Common myeloid progenitor, CD34-positive (primary cell): ENCODE data around the gene SDK2.

Experiments used
- CTCF ChIA-PET: fragments of 350-600 bp; sonication (Branson Sonifier 250); formaldehyde crosslinking; loops from one replicate; lab custom pipeline; 2021; ENCODE audit warnings: antibody characterized with exemption; lab: Charles Lee
- POLR2A ChIA-PET: fragments of 350-600 bp; sonication (Branson Sonifier 250); formaldehyde crosslinking; loops from one replicate; lab custom pipeline; 2021; ENCODE audit warnings: antibody characterized with exemption; lab: Charles Lee
- DNase-seq, 3 donors: peaks; one replicate each; pipeline versions ENCODE4 v3.0.0 to v3.0.0-alpha.2; 2013
- H3K27ac ChIP-seq, 2 experiments: 1 replicate in 1 of 2; 2 replicates in 1 of 2; pipeline ENCODE4 v1.7.0; 2013; ENCODE audit warnings: inconsistent platforms in 2 of 2, low read length in 2 of 2, mild to moderate bottlenecking in 2 of 2, low read depth in 1 of 2, moderate library complexity in 1 of 2; ENCODE audit not compliant: severe bottlenecking in 2 of 2, insufficient read depth in 1 of 2, poor library complexity in 1 of 2
- H3K27me3 ChIP-seq, 5 experiments: replicated peaks in 2 of 5; 1 replicate in 3 of 5; 2 replicates in 2 of 5; pipeline versions ENCODE4 v1.6.1 to v1.7.0; 2013; ENCODE audit warnings: low read length in 4 of 5, mild to moderate bottlenecking in 2 of 5, moderate library complexity in 2 of 5, inconsistent platforms in 1 of 5; ENCODE audit not compliant: insufficient read depth in 5 of 5, control insufficient read depth in 4 of 5
- H3K36me3 ChIP-seq, 4 experiments: 1 replicate in 2 of 4; 2 replicates in 2 of 4; pipeline versions ENCODE4 v1.6.1 to v1.7.0; 2013; ENCODE audit warnings: low read length in 3 of 4, control low read depth in 1 of 4, mild to moderate bottlenecking in 1 of 4; ENCODE audit not compliant: control insufficient read depth in 4 of 4, insufficient read depth in 4 of 4
- H3K4me1 ChIP-seq, 4 experiments: 1 replicate in 3 of 4; 2 replicates in 1 of 4; pipeline versions ENCODE4 v1.6.1 to v1.7.1; 2013; ENCODE audit warnings: low read length in 3 of 4, mild to moderate bottlenecking in 3 of 4, control low read depth in 1 of 4, inconsistent platforms in 1 of 4, moderate library complexity in 1 of 4; ENCODE audit not compliant: control insufficient read depth in 4 of 4, insufficient read depth in 4 of 4; ENCODE audit errors: control extremely low read depth in 1 of 4
- H3K4me3 ChIP-seq, 7 experiments: 1 replicate in 4 of 7; 2 replicates in 3 of 7; pipeline versions ENCODE4 v1.5.1 to v1.7.0; 2013; ENCODE audit warnings: mild to moderate bottlenecking in 7 of 7, low read length in 6 of 7, moderate library complexity in 6 of 7, inconsistent platforms in 2 of 7, low read depth in 2 of 7, control low read depth in 1 of 7; ENCODE audit not compliant: insufficient read depth in 4 of 7, control insufficient read depth in 1 of 7; ENCODE audit errors: extremely low read depth in 1 of 7
- H3K9me3 ChIP-seq, 5 experiments: 1 replicate in 4 of 5; 2 replicates in 1 of 5; pipeline versions ENCODE4 v1.6.1 to v1.7.1; 2013; ENCODE audit warnings: low read length in 4 of 5, mild to moderate bottlenecking in 2 of 5, inconsistent platforms in 1 of 5, low read depth in 1 of 5, moderate library complexity in 1 of 5; ENCODE audit not compliant: control insufficient read depth in 4 of 5, insufficient read depth in 2 of 5; ENCODE audit errors: control extremely low read depth in 1 of 5
- WGBS: methylation state at CpG from one replicate; pipeline ENCODE4 v1.1.5; 2013; ENCODE audit not compliant: insufficient coverage; 5-methylcytosine and 5-hydroxymethylcytosine counted together

The SDK2 gene

DNA sequence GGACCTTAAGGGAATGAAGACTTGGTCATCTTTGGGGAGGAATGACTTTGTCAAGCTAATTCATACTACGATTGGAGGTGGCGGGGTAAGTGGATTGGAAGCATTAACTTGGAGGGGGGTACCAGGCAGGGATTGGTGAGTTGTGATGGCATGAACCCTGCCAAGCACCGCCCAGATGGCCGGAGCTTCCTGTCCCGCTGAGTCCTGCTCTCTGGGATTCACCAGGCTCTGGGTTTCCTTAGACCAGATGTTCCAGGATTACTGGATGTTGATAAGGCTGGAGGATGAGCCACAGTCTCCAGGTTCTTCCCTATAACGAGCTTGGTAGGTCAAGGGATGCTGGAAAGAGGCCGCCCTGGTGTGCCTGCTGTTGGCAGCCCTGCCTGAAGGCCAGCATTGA, 154.9 kb downstream of the SDK2 start:
- peaks cover 0 to 10% (median 5%) of the 10 kb centered on the region in 5 experiments for H3K9me3 ChIP-seq
- no peaks in the 10 kb centered on the region for H3K27me3 ChIP-seq
- H3K4me1 ChIP-seq: no peaks in the 10 kb centered on the region
- H3K4me3 ChIP-seq: no peak overlapping the region
- CTCF ChIA-PET: interaction anchor here (0.6 to 1.1 kb wide), 2 partner anchors 41 to 282 kb away, joined by 3 read pairs; no protein-coding TSS in a partner anchor
- 88% methylated on average over 5 of the region's 7 CpGs for WGBS
- no peak overlapping the region for H3K27ac ChIP-seq
- POLR2A ChIA-PET: no interaction called here
- H3K36me3 ChIP-seq: peaks cover 0 to 2% (median 0%) of the 10 kb centered on the region in 4 experiments
- DNase-seq: no peak

DNA sequence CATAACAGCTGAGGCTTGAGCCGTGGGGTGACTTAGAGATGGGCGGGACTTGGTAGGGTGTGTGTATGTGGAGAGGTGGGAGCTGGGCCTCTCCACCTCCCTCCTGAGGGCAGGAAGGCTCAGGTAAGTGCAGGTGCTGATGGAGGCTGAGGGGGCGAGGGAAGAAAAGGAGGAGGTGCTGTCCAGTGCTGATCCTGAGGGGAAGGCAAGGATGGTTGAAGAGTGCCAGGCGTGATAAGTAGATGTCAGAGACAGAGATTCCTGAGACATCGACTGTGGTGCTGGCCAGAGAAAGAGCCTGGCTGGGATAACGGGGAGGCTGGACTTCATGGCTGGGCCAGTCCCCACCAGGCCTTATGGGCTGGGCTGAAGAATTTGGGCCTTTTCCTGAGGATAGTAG, 159.1 kb downstream of the SDK2 start:
- Histone ChIP-seq H3K9me3 (peaks cover 0 to 10% (median 5%) of the 10 kb centered on the region in 5 experiments), H3K36me3 (no peaks in the 10 kb centered on the region), H3K27me3 (no peaks in the 10 kb centered on the region), H3K4me3 (no peak overlapping the region), H3K4me1 (peaks cover 0 to 31% (median 15%) of the 10 kb centered on the region in 4 experiments), H3K27ac (no peak overlapping the region)
- peak in 2 of 3 donors; percentile 58 to 69 for DNase-seq
- ChIA-PET CTCF (no interaction called here), POLR2A (no interaction called here)
- 86% methylated on average over 6 of the region's 6 CpGs for WGBS

GRCh38 chr17:73482894-73483293, 161.4 kb downstream of the SDK2 start:
- Histone ChIP-seq H3K4me1 (peaks cover 0 to 45% (median 22%) of the 10 kb centered on the region in 4 experiments), H3K36me3 (no peaks in the 10 kb centered on the region), H3K27me3 (no peaks in the 10 kb centered on the region), H3K9me3 (peaks cover 0 to 10% (median 5%) of the 10 kb centered on the region in 5 experiments), H3K27ac (peak overlapping the region in 1 of 2 experiments; percentile 31), H3K4me3 (no peak overlapping the region)
- POLR2A ChIA-PET: no interaction called here
- no peak for DNase-seq
- CTCF ChIA-PET: interaction anchor here (1.0 to 1.2 kb wide), 2 partner anchors 13 to 53 kb away, joined by 3 read pairs; no protein-coding TSS in a partner anchor
- 100% methylated on average over 5 of the region's 10 CpGs for WGBS

DNA sequence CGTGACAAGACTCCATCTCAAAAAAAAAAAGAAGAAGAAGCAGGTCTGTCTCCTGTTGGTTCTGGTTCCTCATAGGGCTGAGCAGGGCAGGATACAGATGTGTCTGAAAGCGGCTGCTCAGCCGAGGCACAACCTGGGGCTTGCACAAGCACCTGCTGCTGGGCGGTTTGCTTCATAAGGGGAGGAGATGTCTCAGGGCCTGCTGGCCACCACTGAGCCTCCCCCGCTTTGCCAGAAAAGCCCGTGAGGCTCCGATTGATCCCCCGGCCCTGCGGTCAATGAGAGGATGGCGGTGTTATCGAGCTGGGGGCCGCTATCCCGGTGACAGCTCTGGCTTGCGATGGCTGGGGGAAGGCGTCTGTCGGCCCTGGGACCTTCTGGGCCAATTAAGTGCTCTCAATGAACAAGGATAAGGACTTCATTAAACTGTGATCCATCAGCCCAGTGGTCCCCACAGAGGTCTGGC, 162.0 kb downstream of the SDK2 start:
- peaks cover 0 to 10% (median 5%) of the 10 kb centered on the region in 5 experiments for H3K9me3 ChIP-seq
- ChIA-PET CTCF (interaction anchor here (1.2 kb wide), 1 partner anchor 52 kb away, joined by 3 read pairs; no protein-coding TSS in a partner anchor), POLR2A (no interaction called here)
- H3K27ac ChIP-seq: peak overlapping the region; percentile 25 to 31
- DNase-seq: peak; percentile 66 to 98 (median 97)
- no peaks in the 10 kb centered on the region for H3K27me3 ChIP-seq
- no peak overlapping the region for H3K4me3 ChIP-seq
- H3K36me3 ChIP-seq: no peaks in the 10 kb centered on the region
- WGBS: 47% methylated on average over 15 of the region's 16 CpGs
- H3K4me1 ChIP-seq: peaks cover 0 to 50% (median 24%) of the 10 kb centered on the region in 4 experiments

GRCh38 chr17:73481676-73482075, 162.6 kb downstream of the SDK2 start:
- Histone ChIP-seq H3K27ac (peak overlapping the region; percentile 25 to 45), H3K4me1 (peaks cover 0 to 56% (median 27%) of the 10 kb centered on the region in 4 experiments), H3K4me3 (peak overlapping the region in 1 of 7 experiments; percentile 10), H3K9me3 (peaks cover 0 to 10% (median 5%) of the 10 kb centered on the region in 5 experiments), H3K27me3 (no peaks in the 10 kb centered on the region), H3K36me3 (no peaks in the 10 kb centered on the region)
- ChIA-PET POLR2A (no interaction called here), CTCF (no interaction called here)
- peak; percentile 33 to 88 (median 86) for DNase-seq
- WGBS: 36% methylated on average over 6 of the region's 12 CpGs

DNA sequence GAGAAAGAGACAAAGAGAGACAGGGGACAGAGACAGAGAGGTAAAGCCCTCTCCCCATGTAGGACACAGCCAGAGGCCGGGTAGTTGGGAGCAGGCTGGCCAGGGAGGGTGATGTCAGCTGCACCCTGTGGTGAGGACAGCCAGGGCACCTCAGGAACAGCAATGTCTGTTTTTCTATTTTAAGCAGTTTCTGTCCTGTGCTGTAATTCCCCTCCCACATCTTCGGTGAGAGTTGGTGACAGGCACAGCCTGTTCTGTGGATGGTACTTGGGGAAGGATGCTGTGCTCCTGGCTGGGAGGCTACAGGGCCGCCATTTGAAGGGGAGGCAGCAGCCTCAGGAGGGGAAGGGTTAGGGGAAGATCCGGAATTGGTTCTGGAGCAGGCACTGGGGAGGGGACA, 163.5 kb downstream of the SDK2 start:
- ChIA-PET POLR2A (no interaction called here), CTCF (no interaction called here)
- Histone ChIP-seq H3K27me3 (no peaks in the 10 kb centered on the region), H3K4me3 (no peak overlapping the region), H3K4me1 (peaks cover 0 to 56% (median 27%) of the 10 kb centered on the region in 4 experiments), H3K27ac (peak overlapping the region in 1 of 2 experiments; percentile 55), H3K36me3 (no peaks in the 10 kb centered on the region), H3K9me3 (peaks cover 0 to 8% (median 5%) of the 10 kb centered on the region in 5 experiments)
- WGBS: 18% methylated on average over 2 of the region's 4 CpGs
- DNase-seq: peak; percentile 10 to 52 (median 44)

DNA sequence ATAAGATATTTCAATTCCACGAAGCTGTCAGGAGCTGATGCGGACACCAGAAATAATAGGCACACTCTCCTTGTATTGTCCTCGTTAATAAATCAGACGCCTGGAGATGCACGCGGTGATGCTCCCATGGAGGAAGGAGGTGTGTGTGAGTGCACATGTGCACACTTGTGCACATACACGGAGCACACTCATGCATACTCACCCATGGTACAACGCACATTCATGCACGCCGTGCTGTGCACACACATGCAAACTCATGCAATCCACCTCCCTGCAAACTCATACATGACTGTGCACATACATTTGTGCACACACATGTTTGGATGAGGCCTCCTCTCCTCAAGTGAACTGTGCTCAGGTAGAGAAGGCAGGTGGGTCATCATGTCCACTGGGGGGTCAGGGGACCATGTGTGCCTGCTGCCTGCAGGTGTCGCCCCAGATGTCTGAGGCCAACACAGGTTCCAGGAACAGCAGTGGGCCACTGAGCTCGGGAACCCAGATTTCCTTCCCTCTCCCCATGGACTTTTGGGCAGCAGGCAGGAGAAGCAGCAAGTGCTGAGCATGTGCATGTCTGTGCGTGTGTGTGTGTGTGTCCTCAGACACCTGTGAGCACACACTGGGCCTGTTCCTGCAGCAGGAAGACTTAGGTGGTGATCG, 165.3 kb downstream of the SDK2 start:
- no peak overlapping the region for H3K27ac ChIP-seq
- ChIA-PET POLR2A (no interaction called here), CTCF (interaction anchor here (0.8 kb wide), 1 partner anchor 290 kb away, joined by 3 read pairs; no protein-coding TSS in a partner anchor)
- H3K36me3 ChIP-seq: no peaks in the 10 kb centered on the region
- H3K9me3 ChIP-seq: no peaks in the 10 kb centered on the region
- no peaks in the 10 kb centered on the region for H3K27me3 ChIP-seq
- H3K4me1 ChIP-seq: peaks cover 0 to 67% (median 33%) of the 10 kb centered on the region in 4 experiments
- DNase-seq: no peak
- H3K4me3 ChIP-seq: no peak overlapping the region
- 94% methylated on average over 8 of the region's 14 CpGs for WGBS
